KOPT-K1 (cell line): ENCODE results near the gene FDX1.
"Not testable (repeated sequence)": the region's sequence is repeated elsewhere in the genome, so short reads cannot be mapped to it uniquely, and the experiment has no call there.

Experiments used
- H3K27ac ChIP-seq: fragments of 200-600 bp; sonication (generic); 2 replicates; pipeline ENCODE4 v1.5.1; 2016; ENCODE audit warnings: antibody characterized with exemption, mild to moderate bottlenecking, low read depth, low read length; ENCODE audit not compliant: poor library complexity, severe bottlenecking
- H3K36me3 ChIP-seq: fragments of 200-600 bp; sonication (generic); 2 replicates; pipeline ENCODE4 v1.5.1; 2017; ENCODE audit warnings: antibody characterized with exemption, mild to moderate bottlenecking, low read length, moderate library complexity; ENCODE audit not compliant: insufficient read depth
- H3K9me3 ChIP-seq: fragments of 200-600 bp; sonication (generic); 2 replicates; pipeline ENCODE4 v1.5.1; 2017; ENCODE audit warnings: antibody characterized with exemption, low read length, mild to moderate bottlenecking; ENCODE audit not compliant: insufficient read depth, poor library complexity, severe bottlenecking

FDX1 gene, protein sequence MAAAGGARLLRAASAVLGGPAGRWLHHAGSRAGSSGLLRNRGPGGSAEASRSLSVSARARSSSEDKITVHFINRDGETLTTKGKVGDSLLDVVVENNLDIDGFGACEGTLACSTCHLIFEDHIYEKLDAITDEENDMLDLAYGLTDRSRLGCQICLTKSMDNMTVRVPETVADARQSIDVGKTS

GRCh38 chr11:110429731-110430266 lies at the start of gene FDX1:
Gene FDX1, plus strand, starts transcription at chr11:110429948. Its CDS starts 173 bp downstream, at chr11:110430121.
- H3K9me3 ChIP-seq: no peaks in the 10 kb centered on the region
- peak within 1 kb of the TSS; percentile 60 for H3K27ac ChIP-seq
- no peaks in the 10 kb centered on the region for H3K36me3 ChIP-seq

DNA sequence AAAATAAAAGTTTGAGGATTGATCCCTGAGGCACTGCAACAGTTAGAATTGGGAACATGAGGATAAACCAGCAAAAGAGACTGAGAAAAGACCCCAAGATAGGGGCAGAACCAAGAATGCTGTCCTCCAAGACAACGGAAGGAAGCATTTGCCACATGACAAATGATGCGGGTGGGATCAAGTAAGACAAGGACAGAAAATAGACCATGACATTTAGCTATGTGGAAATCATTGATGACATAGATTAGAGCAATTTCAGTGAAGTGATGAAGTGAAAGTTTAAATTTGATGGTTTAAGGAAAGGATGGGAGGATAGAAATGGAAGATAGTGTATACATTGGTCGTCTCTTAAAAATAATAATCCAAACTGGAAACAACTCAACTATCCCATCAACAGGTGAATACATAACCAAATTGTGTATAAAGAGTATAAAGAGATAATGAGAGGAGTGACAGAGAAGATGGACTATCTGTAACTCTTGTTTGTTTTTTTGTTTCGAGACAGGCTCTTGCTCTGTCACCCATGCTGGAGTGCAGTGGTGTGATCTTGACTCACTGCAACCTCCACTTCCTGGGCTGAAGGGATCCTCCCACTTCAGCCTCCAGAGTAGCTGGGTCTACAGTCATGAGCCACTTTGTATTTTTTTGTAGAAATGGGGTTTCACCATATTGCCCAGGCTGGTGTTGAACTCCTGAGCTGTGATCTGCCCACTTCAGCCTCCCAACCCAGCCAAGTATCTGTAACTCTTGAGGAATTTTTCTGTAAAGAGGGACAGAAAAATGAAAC lies 48.7 kb upstream of the FDX1 start:
- no peaks in the 10 kb centered on the region for H3K9me3 ChIP-seq
- no peaks in the 10 kb centered on the region for H3K36me3 ChIP-seq
- no peak overlapping the region for H3K27ac ChIP-seq

DNA sequence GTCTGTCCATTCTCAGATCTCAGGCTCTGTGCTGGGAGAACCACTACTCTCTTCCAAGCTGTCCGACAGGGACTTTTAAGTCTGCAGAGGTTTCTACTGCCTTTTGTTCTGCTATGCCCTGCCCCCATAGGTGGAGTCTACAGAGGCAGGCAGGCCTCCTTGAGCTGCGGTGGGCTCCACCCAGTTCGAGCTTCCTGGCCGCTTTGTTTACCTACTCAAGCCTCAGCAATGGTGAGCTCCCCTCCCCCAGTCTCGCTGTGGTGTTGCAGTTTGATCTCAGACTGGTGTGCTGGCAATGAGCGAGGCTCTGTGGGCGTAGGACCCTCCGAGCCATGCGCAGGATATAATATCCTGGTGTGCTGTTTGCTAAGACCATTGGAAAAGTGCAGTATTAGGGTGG lies 41.5 kb upstream of the FDX1 start:
- not testable (repeated sequence) for H3K36me3 ChIP-seq, H3K9me3 ChIP-seq, H3K27ac ChIP-seq

GRCh38 chr11:110389965-110390364 lies 39.8 kb upstream of the FDX1 start:
- no peak overlapping the region for H3K27ac ChIP-seq
- H3K36me3 ChIP-seq: no peaks in the 10 kb centered on the region
- no peaks in the 10 kb centered on the region for H3K9me3 ChIP-seq

DNA sequence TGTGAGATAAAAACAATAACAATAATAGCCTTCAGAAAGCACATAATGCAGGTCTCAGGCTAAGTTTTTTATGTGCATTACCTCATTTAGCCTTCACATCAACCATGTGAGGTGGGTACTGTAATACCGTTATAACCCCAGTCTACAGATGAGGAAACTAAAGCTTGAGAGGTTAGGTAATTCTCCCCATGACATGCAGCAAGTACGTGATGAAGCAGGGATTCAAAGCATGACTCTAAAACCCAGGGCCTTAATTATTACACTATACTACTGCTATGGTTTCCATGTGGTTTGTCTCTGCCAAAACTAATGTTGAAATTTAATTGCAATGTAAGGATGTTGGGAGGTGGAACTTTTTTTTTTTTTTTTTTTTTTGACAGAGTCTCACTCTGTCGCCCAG lies 37.7 kb upstream of the FDX1 start:
- H3K27ac ChIP-seq: no peak overlapping the region
- H3K9me3 ChIP-seq: no peaks in the 10 kb centered on the region
- no peaks in the 10 kb centered on the region for H3K36me3 ChIP-seq

GRCh38 chr11:110397668-110398286 lies 32.0 kb upstream of the FDX1 start:
- not testable (repeated sequence) for H3K9me3 ChIP-seq, H3K27ac ChIP-seq, H3K36me3 ChIP-seq

GRCh38 chr11:110403585-110403984 lies 26.2 kb upstream of the FDX1 start:
- H3K27ac ChIP-seq, H3K36me3 ChIP-seq, H3K9me3 ChIP-seq: not testable (repeated sequence)

DNA sequence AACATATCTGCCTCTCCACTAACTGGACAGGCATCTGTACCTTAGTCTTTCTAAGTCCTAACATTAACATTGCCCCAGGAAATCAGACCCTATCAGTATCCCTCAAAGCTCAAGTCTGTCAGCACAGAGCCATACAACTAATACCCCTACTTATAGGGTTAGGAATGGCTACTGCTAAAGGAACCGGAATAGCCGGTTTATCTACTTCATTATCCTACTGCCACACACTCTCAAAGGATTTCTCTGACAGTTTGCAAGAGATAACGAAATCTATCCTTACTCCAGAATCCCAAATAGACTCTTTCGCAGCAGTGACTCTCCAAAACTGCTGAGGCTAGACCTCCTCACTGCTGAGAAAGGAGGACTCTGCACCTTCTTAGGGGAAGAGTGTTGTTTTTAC lies 24.1 kb upstream of the FDX1 start:
- H3K27ac ChIP-seq, H3K36me3 ChIP-seq: not testable (repeated sequence)

DNA sequence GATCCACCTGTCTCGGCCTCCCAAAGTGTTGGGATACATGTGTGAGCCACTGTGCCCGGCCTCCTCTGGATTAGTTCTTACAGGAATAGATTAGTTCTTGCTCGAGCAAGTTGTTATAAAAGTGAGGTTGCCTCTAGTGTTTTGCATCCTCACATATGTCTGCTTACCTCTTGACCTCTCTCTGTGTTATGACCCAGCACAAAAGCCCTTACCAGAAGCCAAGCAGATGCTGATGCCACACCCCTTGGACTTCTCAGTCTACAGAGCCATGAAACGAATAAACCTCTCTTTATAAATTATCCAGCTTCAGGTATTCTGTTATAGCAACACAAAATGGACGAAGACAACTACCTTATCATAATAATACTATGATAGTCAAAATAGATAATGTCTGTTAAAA lies 22.4 kb upstream of the FDX1 start:
- Histone ChIP-seq H3K9me3 (no peaks in the 10 kb centered on the region), H3K36me3 (no peaks in the 10 kb centered on the region), H3K27ac (no peak overlapping the region)

More for the DNA sequence above, 24.1 kb upstream of the FDX1 start:
- H3K9me3 ChIP-seq: not testable (repeated sequence)

DNA sequence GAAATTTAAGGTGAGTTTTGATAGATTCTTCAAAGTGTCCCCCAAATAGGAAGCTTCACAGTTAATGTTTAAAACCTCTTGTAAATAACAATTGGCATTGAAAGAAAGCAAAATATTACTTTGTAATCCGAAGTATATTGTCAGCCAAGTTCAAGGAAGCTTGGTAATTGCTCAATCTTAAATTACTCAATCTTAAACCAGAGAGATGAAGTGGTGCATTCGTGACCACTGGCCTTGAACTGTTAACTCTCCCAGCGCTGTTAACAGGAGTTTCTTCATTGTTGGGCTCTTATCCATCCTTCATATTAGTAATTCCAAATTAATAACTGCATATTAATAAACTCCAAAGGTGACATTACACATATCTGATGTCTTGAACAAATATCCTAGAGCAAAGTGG lies 20.6 kb upstream of the FDX1 start:
- no peaks in the 10 kb centered on the region for H3K9me3 ChIP-seq
- H3K36me3 ChIP-seq: no peaks in the 10 kb centered on the region
- no peak overlapping the region for H3K27ac ChIP-seq

DNA sequence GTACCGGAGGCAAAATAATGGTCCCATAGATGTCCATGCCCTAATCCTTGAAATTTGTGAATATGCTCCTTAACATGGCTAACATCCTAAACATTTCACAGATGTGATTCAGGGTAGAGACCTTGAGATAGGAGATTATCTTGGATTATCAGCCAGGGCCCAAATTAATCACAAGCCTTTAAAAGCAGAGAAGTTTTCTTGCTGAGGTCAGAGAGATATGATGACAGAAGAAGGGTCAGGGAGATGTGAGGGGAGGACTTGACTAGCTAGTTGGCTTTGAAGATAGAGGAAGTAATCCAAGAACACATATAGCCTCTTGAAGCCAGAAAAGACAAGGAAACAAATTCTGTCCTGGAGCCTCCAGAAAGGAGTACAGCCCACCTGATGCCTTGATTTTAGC lies 19.1 kb upstream of the FDX1 start:
- Histone ChIP-seq H3K36me3 (no peaks in the 10 kb centered on the region), H3K27ac (no peak overlapping the region), H3K9me3 (no peaks in the 10 kb centered on the region)

- no peaks in the 10 kb centered on the region for H3K9me3 ChIP-seq
- H3K36me3 ChIP-seq: no peaks in the 10 kb centered on the region
- no peak overlapping the region for H3K27ac ChIP-seq
Measured at GRCh38 chr11:110415081-110415480, 14.7 kb upstream of the FDX1 start.

GRCh38 chr11:110421658-110422057 lies 8.1 kb upstream of the FDX1 start:
- not testable (repeated sequence) for H3K36me3 ChIP-seq, H3K27ac ChIP-seq, H3K9me3 ChIP-seq

DNA sequence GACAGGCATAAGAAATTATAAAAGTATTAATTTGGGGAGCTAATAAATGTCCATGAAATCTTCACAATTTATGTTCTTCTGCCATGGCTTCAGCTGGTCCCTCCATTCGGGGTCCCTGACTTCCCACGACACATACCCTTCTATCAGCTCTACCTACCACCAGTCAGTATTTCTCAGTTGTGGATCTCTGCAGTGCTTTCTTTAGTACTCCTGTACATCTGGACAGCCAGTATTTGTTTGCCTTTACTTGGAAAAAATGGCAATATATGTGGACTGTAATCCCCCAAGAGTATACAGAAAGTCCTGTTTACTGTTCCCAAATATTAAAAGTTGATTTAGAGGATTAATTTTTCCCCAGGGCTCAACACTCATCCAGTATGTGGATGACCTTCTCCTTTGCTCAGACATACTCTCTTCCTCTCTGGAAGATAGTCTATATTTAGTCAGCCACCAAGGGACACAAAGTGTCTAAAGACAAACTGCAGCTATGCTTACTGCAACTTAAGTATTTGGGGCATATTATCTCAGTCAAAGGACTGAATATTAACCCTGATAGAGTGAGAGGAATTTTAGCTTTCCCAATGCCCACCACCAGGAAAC lies 7.3 kb upstream of the FDX1 start:
- H3K36me3 ChIP-seq: no peaks in the 10 kb centered on the region
- no peak overlapping the region for H3K27ac ChIP-seq

DNA sequence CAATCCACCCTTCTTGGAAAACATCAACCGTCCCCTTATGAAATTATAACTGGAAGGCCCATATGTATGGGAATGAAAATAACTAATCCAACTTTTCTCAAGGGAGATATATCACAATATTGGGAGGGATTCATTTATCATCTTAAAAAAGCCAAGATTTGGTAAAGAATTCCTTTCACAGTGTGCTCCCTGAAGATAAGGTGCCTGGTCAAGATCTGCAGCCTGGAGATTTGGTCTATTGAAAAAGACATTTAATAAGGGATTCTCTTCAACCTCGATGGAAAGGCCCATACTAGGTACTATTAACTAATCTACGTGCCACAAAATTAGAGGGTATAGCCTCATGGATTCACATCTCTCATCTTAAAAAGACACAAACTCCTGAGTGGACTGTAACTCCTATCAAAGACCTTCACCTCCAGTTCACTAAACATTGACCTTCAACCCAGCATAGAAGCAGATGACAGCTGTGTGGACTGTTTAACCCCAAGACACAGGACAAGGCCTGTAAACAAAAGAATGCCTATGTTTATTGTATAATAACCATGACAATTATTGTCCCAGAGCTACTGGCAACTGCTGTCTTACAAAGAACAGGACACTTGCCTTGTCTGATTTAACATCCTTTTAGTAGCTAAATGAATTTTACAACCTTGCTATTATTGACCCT lies 4.8 kb upstream of the FDX1 start:
- H3K9me3 ChIP-seq: no peaks in the 10 kb centered on the region
- H3K36me3 ChIP-seq: no peaks in the 10 kb centered on the region
- no peak overlapping the region for H3K27ac ChIP-seq

More for the DNA sequence above, 7.3 kb upstream of the FDX1 start:
- no peaks in the 10 kb centered on the region for H3K9me3 ChIP-seq
